Type B pancreatic cell (in vitro differentiated cells): Measurements from ENCODE around the gene ZSWIM6. TPM values are rescaled to one million over a fixed set of nuclear protein-coding genes. Genes with fewer than 3 reads are reported as not detected.

Source experiments
- DNase-seq: peaks from one replicate; pipeline ENCODE4 v3.0.0; 2021; ENCODE audit warnings: mixed read lengths; ENCODE audit not compliant: unreplicated experiment; ENCODE audit errors: extremely low spot score
- H3K27ac Mint-ChIP-seq: 2 replicates; pipeline ENCODE4 v1.8.0; 2021; ENCODE audit warnings: mild to moderate bottlenecking, mixed read lengths
- H3K27me3 Mint-ChIP-seq: 2 replicates; pipeline ENCODE4 v1.8.0; 2021; ENCODE audit warnings: mixed read lengths
- H3K36me3 Mint-ChIP-seq: 2 replicates; pipeline ENCODE4 v1.8.0; 2021; ENCODE audit warnings: mixed read lengths
- H3K4me1 Mint-ChIP-seq: one replicate; pipeline ENCODE4 v1.8.0; 2021; ENCODE audit warnings: mixed read lengths; ENCODE audit not compliant: unreplicated experiment
- H3K4me3 Mint-ChIP-seq: 2 replicates; pipeline ENCODE4 v1.8.0; 2021; ENCODE audit warnings: mild to moderate bottlenecking, mixed read lengths
- H3K9me3 Mint-ChIP-seq: 2 replicates; pipeline ENCODE4 v1.8.0; 2021; ENCODE audit warnings: mixed read lengths
- CTCF ChIP-seq: fragments of 200-600 bp; sonication (generic); conservative IDR thresholded peaks from 2 replicates; pipeline ENCODE4 v1.5.0; 2021; ENCODE audit warnings: antibody characterized with exemption, mild to moderate bottlenecking
- total RNA-seq: library from RNA; stranded (reverse); gene quantifications from 2 replicates; pipeline ENCODE4 v1.2.1, GENCODE V29; 2021; ENCODE audit warnings: low replicate concordance

ZSWIM6 gene
- total RNA-seq, 1 donor from 2014 or later: 24.6 TPM

- H3K4me3 Mint-ChIP-seq: no peak overlapping the region
- peaks cover 22% of the 10 kb centered on the region for H3K4me1 Mint-ChIP-seq
- no peak for DNase-seq
- H3K9me3 Mint-ChIP-seq: peaks cover 5% of the 10 kb centered on the region
- H3K27me3 Mint-ChIP-seq: no peaks in the 10 kb centered on the region
- TF ChIP-seq CTCF: no peak
- H3K27ac Mint-ChIP-seq: no peak overlapping the region
- peaks cover 4% of the 10 kb centered on the region for H3K36me3 Mint-ChIP-seq
These were observed 103.3 kb downstream of the ZSWIM6 start for GRCh38 chr5:61435368-61435767.

GRCh38 chr5:61438298-61438970, 106.4 kb downstream of the ZSWIM6 start:
- Mint-ChIP-seq H3K9me3 (peaks cover 10% of the 10 kb centered on the region), H3K27me3 (no peaks in the 10 kb centered on the region), H3K4me1 (peaks cover 8% of the 10 kb centered on the region), H3K36me3 (peaks cover 19% of the 10 kb centered on the region), H3K4me3 (no peak overlapping the region), H3K27ac (no peak overlapping the region)
- no peak for TF ChIP-seq CTCF
- no peak for DNase-seq

- Mint-ChIP-seq H3K27me3 (no peaks in the 10 kb centered on the region), H3K4me1 (peaks cover 8% of the 10 kb centered on the region), H3K9me3 (peaks cover 10% of the 10 kb centered on the region), H3K36me3 (peaks cover 19% of the 10 kb centered on the region), H3K4me3 (no peak overlapping the region), H3K27ac (no peak overlapping the region)
- no peak for TF ChIP-seq CTCF
- no peak for DNase-seq
These were observed 108.0 kb downstream of the ZSWIM6 start for GRCh38 chr5:61440086-61440485.

GRCh38 chr5:61440596-61440995, 108.5 kb downstream of the ZSWIM6 start:
- Mint-ChIP-seq H3K4me3 (no peak overlapping the region), H3K36me3 (peaks cover 24% of the 10 kb centered on the region), H3K9me3 (peaks cover 10% of the 10 kb centered on the region), H3K4me1 (peaks cover 8% of the 10 kb centered on the region), H3K27ac (no peak overlapping the region), H3K27me3 (no peaks in the 10 kb centered on the region)
- no peak for TF ChIP-seq CTCF
- DNase-seq: no peak

GRCh38 chr5:61441742-61442141, 109.7 kb downstream of the ZSWIM6 start:
- H3K27ac Mint-ChIP-seq: no peak overlapping the region
- no peaks in the 10 kb centered on the region for H3K27me3 Mint-ChIP-seq
- no peak for TF ChIP-seq CTCF
- H3K36me3 Mint-ChIP-seq: peaks cover 29% of the 10 kb centered on the region
- H3K9me3 Mint-ChIP-seq: peaks cover 10% of the 10 kb centered on the region
- DNase-seq: no peak
- no peak overlapping the region for H3K4me3 Mint-ChIP-seq
- H3K4me1 Mint-ChIP-seq: peaks cover 8% of the 10 kb centered on the region
